NCI-H226 (cell line): Measurements from ENCODE around the gene ZNHIT6.
A peak's percentile ranks its signal among the peaks of the same experiment; 100 is the strongest.
"Not testable (repeated sequence)": the region's sequence is repeated elsewhere in the genome, so short reads cannot be mapped to it uniquely, and the experiment has no call there.

Source experiments
- DNase-seq: peaks from one replicate; pipeline ENCODE4 v3.0.0-alpha.2; 2015

The ZNHIT6 gene

DNA sequence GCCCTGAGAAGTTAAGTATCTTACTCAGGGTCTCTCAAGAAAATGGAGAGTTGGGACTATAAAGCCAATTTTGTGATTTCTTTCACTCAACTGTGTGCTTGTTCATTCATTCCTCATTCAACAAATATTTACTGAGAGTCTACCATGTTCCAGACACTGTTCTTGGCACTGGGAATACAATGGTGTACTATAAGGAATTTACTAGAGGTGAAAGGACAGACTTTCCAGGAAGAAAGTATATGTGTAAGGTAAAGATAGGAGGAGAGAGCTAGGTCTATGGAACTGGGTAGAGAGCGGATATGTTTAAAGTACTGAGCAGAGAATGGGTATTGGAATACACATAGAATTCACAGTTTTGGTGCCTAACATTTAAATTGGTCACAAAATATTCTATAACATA lies 42.3 kb downstream of the ZNHIT6 start:
- DNase-seq, result no peak

DNA sequence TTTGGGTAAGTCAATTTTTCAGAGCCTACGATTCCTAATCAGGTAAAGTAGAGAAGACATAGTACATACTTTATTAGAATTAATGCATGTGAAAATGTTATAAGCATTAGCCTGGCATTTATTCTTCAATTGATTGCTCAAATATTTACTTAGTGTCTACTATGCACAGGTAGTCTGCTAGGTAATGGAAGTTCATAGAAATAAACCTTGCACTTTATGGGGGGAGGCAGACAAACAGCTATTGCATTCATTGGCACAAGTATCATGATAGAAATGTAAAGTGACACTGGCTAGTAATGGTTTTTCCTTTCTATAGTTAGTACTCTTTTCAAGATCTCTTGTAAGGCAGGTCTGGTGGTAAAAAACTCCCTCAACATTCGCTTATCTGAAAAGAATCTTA lies 44.9 kb downstream of the ZNHIT6 start:
- no peak for DNase-seq

DNA sequence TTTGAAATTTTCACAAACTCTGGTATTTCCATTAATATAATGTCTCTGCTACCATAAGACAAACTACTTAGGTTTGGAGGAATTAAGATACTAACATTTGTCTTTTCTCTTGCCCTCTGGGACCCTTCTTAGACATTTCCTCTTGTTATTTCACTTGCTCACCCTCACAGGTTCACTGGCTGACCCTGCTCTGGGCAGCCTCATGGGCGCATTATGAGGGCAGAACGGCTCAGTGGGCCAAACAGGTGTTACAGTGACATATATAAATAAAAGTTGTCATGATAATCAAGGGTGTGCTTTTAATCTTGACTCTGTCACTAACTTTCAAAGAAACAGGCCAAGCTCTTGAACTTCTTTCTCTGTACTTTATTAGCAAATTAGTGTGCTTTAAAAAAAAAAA lies 46.5 kb downstream of the ZNHIT6 start:
- DNase-seq, result no peak

DNA sequence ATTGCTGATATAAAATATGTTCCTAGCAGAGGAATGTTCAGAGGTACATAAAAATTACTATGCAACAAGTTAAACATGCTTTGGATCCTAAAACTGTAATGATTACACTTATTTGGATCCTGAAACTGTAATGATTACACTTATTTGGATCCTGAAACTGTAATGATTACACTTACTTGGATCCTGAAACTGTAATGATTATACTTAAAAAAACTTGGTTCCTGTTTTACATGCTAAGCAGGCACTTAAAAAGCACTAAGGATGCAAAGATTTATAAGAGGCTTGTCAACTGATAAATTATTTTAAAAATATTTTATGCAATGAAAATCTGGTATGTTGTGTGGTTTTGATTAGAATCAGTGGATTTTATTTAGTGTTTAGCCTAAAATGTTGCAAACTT lies 47.7 kb downstream of the ZNHIT6 start:
- no peak for DNase-seq

DNA sequence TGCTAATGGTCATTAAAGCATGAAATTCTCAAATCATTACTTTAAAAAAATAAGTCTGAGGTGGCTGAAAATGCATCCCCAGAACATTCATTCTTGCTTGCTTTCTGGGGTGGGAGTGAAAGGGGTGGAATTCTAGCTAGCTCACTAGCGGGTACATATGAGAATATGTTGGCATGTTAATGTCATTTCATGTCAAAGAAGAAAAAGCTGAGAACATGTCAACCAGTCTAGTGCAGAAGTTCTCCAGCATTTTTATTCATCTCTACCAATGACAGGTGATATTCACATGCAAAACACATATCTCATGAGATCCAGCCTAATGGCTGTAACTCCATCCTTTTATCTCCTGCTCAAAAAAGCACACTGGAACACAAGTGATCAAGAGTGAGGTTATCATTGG lies 49.1 kb downstream of the ZNHIT6 start:
- no peak for DNase-seq

DNA sequence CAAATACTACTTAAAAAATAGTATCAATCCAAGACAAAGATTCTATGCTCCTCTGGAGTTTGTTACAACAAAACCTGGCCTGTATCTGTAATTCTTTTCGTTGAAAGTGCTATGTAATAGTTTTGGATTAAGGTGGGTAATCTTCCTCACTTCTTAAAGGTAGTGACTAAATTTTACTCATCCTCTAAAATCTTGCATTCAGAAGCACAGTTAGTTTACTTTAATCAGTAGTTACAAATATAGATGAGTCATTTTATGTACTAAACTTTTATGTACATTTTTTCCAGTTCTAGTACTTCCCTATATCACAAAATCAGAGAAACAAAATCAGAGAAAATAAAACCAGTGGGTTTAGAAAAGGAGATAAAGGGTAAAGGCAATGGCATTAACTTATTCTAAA lies 51.3 kb downstream of the ZNHIT6 start:
- no peak for DNase-seq

DNA sequence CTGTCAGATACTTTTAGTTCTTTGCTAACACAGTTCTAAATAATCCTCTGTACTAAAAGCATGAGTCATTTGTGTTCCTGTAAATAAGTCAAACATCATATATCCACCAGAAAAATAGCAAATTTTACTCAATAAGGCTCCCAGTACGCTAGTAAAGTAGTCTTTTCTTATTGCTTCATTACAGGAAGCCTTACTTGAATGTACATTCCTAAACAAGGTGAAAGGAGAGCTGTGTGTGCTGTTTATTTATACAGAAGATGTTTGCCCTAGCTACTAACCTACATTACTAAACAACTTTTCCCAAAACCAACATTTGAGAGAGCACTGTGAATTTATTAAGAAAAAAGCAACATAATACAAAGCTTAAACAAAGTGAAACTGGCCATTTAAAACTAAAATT lies 52.0 kb downstream of the ZNHIT6 start:
- no peak for DNase-seq

DNA sequence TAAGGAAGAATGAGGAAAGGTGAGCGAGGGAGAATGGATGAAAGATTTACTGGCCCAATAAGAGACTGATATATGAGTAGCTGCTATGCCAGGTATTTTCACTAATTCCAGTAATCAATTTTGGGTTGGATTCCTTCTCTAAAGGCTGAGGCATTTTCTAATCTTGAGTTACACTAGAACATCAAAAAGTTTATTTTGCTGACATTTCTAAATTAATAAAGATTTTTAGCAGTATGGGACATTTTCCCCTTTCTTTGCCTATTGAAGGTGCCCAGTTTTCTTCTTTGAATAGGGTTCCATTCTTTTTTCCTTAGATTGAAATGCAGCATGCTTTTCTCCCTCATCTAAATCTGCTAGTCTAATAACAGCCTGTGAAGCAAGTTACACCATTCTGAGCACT lies 52.9 kb downstream of the ZNHIT6 start:
- DNase-seq, result no peak

DNA sequence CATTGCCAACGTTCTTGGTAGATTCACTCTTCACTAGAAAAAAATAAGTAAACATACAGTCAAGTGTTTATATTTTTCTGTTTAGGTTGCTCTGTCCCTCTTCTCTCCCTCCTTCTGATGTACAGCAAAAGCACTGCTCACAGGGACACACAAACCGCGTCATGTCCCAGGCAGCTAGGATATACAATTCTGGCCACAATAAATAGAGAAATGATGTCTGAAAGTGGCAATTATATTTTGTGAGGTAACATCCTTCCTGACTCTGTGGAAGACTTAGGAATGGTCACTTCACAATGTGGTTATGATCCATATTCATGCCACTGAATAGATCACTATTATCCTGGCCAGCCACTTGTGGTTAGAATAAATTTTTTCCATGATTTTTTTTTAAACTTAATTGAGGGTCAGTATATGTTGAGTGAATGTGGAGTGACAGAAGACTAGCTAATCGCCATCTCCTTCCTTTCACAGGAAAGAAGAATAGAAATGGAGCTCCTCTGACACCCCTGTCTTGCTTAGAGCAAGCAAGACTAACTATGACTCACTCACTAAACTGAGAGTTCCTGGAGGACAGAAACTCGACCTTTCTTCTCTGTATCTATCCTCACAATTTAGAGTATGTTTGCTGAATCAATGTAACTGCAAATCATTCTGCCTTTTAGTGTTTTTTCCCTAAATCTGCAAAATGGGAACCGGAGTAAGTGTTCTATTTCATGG lies 54.0 kb downstream of the ZNHIT6 start:
- DNase-seq, result peak; percentile 40

DNA sequence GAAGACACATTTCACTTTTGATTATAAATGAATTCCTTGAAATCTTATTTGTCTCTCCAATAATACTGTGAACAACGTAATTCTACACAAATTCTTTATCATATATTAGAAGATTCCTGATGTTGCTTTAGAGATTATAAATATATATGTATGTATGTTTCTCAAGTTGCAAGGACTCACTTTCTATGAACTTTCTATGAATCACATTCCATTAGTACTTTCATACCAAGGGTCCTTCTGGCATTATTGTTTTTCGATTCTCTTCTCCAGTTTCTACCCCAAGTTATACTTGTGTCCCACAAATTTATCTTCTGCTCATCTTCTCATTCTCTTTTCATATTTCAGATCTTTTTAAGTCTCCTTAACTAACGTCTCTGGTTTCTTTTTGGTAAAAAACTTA lies 55.9 kb downstream of the ZNHIT6 start:
- DNase-seq, result no peak

DNA sequence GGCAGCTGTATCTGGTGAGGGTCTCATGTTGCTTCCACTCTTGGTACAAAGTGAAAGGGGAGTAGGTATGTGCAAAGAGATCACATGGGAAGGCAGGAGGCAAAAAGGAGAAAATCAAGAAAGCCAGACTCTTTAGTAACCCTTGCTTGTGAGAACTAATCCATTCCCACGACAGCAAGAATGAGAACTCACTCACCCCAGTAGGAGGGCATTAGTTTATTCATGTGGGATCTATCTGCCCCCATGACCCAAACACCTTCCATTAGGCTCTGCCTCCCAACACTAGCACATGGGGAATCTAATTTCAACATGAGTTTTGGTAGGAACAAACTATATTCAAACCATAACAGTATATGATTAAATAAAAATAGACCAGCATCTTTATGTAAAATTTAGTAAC lies 57.6 kb downstream of the ZNHIT6 start:
- DNase-seq, result no peak

DNA sequence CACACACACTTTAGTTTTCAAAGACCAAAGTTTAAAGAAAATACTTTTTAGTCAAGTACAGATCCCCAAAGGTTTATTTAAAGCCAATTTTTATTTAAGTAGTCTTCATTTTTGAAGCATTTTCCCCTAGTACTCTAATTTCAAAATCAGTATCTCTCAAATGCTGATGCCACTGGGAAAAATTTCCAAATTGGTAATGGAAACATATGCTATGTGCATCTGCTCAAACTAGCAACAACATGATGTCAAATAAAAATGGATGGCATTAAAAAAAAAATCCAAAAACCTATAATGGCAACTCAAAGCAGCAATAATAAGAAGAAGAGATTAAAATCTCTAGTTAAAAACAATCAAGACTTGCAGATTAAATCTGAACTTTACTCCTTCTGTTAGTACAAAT lies 58.6 kb downstream of the ZNHIT6 start:
- no peak for DNase-seq

DNA sequence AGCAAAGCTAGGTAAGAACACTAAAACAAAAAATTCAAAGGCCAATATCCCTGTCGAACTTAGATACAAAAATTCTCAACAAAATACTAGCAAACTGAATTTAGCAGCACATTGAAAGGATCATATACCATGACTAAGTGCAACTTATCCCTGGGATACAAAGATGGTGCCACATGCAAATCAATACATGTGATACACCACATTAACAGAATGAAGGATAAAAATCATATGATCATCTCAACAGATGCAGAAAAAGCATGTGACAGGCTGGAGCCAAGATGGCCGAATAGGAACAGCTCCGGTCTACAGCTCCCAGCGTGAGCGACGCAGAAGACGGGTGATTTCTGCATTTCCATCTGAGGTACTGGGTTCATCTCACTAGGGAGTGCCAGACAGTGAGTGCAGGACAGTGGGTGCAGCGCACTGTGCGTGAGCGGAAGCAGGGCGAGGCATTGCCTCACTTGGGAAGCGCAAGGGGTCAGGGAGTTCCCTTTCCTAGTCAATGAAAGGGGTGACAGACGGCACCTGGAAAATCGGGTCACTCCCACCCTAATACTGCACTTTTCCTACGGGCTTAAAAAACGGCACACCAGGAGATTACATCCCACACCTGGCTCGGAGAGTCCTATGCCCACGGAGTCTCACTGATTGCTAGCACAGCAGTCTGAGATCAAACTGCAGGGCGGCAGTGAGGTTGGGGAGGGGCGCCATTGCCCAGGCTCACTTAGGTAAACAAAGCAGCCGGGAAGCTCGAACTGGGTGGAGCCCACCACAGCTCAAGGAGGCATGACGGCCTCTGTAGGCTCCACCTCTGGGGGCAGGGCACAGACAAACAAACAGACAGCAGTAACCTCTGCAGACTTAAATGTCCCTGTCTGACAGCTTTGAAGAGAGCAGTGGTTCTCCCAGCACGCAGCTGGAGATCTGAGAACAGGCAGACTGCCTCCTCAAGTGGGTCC lies 66.4 kb downstream of the ZNHIT6 start:
- DNase-seq, result not testable (repeated sequence)

DNA sequence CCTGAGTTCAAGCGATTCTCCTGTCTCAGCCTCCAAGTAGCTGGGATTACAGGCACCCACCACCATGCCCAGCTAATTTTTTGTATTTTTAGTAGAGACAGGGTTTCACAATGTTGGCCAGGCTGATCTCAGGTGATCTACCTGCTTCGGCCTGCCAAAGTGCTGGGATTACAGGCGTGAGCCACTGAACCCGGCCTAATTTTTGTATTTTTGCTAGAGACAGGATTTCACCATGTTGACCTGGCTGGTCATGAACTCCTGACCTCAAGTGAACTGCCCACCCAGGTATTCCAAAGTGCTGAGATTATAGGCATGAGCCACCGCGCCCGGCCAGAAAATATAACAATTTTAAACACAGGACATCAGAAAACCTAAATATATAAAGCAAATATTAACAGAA lies 68.3 kb downstream of the ZNHIT6 start:
- DNase-seq, result not testable (repeated sequence)

DNA sequence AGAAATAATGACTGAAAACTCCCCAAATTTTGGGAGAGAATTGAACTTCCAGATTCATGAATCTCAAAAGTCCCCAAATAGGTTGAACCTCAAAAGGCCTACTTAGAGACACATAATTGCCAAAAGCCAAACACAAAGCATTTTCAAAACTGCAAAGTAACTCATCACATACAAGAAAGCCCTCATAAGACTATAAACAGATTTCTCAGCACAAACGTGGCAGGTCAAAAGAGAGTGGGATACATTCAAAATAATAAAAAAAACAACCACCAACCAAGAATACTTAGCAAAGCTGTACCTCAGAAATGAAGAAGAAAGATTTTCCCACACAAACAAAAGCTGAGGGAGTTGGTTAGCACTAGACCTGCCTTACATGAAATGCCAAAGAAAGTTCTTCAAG lies 69.8 kb downstream of the ZNHIT6 start:
- no peak for DNase-seq

DNA sequence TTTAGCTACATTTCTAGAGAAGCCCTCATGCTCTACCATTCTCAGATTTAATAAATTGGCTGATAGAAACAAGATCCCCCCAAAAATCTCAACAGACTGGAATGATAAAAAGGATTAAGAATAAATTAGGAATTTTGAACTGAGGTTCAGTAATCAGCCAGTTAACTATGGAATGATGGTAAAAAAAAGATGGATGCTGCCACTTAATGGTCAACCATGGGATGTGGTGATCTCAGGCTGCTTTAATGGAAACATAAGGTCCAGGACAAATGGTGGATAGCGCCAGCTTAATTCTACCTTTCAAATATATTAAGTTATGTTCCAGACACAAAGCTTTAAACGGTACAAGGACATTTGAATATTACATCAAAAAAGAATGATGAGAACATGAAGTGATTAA lies 77.7 kb downstream of the ZNHIT6 start:
- no peak for DNase-seq

DNA sequence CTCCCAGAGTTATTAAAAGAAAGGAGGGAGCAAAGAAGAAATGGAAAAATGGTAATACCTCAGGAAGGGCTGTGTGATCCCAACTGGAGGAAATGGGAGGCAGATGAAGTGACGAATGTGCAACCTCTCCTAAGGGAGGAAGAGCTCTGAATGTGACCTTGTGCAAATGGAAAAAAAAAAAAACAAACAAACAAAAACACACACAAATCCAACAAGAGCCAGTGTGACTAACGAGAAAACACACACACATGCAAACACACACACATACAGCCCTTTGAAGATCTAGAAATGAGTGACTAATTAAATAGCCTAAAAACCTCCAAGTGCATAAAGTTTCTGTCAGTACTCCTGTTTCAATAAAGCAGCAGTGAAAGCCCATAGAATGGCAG lies 78.7 kb downstream of the ZNHIT6 start:
- DNase-seq, result no peak

DNA sequence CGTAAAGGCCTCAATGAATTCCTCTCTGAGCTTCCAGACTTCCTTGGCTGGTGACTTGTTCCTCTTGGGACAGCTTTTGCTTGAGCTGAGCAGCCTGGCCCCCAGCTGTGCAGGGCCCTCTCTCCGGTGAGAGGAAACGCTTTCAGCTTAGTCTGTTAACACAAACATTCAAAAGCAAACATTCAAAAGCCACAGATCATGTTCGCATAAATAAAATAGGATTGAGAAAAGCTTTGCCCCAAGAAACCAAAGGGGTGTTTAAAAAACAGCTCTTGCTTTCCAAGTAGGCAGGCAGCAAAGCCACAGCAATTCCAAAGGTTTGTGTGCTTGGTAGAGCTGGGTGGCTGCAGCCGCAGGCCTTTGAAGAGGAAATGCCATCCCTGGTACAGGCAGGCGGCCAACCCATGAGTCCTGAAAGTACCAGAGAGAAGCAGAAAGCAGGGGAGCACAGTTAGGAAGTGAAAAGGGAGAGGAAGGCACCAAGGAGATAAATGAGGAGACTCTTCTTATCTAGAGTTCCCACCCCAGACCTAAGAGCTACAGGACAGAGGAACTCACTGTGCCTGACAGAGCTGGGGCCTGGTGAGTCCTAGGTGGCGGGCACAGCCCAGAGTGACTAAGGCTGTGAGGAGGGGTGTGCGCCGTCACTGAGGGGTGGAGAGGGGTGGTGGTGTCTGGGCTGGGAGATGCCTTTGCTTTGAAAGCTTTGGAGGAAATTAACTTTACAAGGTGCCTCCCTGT lies 79.3 kb downstream of the ZNHIT6 start:
- DNase-seq, result peak; percentile 92

DNA sequence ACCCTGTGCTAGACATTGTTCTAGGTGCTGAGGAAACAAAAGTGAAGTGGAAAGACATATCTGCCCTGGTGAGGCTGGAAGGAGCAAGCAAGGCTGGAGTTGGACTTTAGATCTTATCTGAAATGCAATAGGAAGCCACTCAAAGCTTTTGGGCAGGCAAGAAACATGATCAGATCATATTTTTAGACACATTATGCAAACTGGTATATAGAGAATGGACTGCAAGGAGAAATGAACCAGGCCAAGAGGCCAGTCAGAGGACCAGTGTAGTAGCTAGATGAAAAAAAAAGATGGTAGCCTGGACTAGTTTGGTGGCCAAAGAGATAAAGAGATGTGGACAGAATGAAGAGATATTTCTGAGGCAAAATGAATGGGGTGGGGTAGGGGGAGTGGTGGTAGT lies 81.4 kb downstream of the ZNHIT6 start:
- no peak for DNase-seq

DNA sequence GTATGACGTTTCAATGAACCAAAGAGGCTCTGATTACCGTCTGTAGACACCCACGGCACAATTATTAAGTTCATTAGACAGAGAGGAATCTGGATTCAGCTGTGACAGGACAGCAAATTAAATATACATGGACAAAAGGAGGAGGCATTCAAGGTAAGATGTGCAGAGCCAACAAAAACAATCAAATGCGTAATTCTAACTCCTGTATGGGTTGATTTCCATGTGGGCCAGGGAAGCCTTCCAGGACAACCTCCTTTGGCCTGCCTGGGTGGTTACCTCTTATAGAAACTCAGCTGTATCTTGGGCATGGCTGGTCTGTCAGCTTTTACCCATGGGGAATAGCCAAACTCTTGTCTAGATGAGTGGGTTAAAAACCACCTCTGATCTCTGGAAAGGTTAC lies 83.9 kb downstream of the ZNHIT6 start:
- no peak for DNase-seq

DNA sequence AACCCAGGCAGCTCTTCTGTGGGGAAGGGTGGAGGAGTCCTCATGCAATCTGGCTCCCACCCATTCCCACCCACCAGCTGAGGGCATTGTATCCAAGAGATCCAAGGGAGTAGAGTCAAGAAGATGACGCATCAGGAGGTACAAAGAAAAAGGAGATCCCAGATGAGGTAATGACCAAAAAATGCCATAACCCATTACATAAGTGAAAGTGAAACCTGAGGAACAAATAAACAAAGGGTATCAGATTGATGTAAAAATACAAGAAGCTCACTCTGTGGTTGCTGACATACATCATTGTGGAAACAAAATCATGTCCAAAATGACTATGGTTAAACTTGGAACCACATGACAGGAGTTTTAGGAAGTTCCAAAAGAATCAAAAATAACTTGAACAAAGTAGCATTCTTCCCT lies 85.2 kb downstream of the ZNHIT6 start:
- DNase-seq, result peak; percentile 81

DNA sequence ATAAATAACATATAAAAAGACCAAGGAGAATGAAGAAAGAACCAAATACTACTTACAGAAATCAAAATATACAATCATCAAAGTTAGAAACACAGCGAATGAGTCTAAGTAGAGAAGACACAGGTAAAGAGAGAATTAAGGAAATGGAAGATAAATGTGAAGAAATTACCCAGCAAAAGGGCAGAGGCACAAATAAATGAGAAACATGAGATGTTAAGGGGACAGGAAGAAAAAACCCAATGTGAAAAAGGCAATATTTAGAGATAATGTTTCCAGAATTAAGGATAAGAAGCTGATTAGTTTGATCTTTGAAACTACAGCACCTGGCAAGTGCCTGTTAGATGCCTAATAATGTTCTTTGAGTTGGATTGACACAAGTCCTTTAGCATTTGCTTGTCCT lies 86.8 kb downstream of the ZNHIT6 start:
- DNase-seq, result no peak

DNA sequence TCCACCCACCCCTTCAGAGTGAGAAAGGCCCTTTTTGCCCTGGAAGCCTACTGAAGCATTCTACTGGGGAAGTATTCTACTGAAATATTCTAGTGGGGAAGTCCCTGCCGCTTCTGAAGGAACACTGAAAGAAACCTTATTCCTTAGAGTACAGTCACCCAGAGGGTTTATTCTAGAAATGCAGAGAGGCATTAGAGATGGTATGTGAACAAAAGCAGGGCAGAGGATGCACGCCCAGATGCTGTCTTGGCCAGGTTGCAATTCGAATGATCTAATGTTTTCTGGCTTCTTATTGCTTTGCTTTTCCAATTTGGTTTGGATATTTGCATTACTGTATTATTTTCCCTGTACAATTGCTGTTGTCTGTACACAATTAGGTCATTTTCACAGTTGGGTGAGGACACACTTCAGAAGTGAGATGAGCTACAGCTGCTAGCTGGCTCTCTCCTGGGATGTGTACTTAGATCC lies 90.6 kb downstream of the ZNHIT6 start:
- DNase-seq, result peak; percentile 45

DNA sequence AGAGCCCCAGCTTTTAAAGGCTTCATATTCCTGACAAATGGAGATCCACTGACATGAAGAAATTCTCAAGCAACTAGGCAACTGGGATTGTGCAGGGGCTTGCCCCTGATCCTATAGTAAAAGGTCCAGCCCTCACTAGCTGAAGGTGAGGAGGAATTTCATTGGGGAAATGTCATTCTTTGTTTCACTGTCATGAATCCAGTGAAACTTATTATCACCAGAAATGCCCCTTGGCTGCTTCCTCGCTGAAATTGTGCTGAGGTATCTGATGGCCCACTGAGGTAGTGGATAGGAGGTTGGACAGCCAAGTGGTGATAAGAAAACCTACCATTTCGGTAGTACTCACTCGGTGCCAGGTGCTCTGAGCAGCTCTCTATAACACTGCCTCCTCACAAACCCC lies 91.5 kb downstream of the ZNHIT6 start:
- DNase-seq, result no peak
